GM12875 (cell line): ENCODE measurements around the gene ADCY9.

ENCODE experiments used
- H3K4me3 ChIP-seq: one replicate; pipeline ENCODE4 v1.5.1; 2011; ENCODE audit warnings: low read depth, low read length, control low read depth
- CTCF ChIP-seq: IDR thresholded peaks from 2 replicates; pipeline ENCODE4 v1.5.1; 2011; ENCODE audit warnings: low read depth, mild to moderate bottlenecking, control low read depth, inconsistent platforms, low read length, moderate library complexity, borderline replicate concordance; ENCODE audit not compliant: insufficient read depth

The ADCY9 gene

GRCh38 chr16:4056161-4057105 lies 59.8 kb downstream of the ADCY9 start:
- TF ChIP-seq CTCF: no peak
- H3K4me3 ChIP-seq: no peak overlapping the region

GRCh38 chr16:4055748-4056147 lies 60.5 kb downstream of the ADCY9 start:
- no peak overlapping the region for H3K4me3 ChIP-seq
- no peak for TF ChIP-seq CTCF

- H3K4me3 ChIP-seq: no peak overlapping the region
- no peak for TF ChIP-seq CTCF
These were observed 62.9 kb downstream of the ADCY9 start for GRCh38 chr16:4053301-4053845.

- TF ChIP-seq CTCF: no peak
- no peak overlapping the region for H3K4me3 ChIP-seq
These were observed 63.4 kb downstream of the ADCY9 start for GRCh38 chr16:4052801-4053293.

GRCh38 chr16:4052096-4052495 lies 64.1 kb downstream of the ADCY9 start:
- no peak overlapping the region for H3K4me3 ChIP-seq

GRCh38 chr16:4051591-4051990 lies 64.7 kb downstream of the ADCY9 start:
- no peak overlapping the region for H3K4me3 ChIP-seq
- TF ChIP-seq CTCF: no peak

More at GRCh38 chr16:4052096-4052495, 64.1 kb downstream of the ADCY9 start:
- no peak for TF ChIP-seq CTCF

- no peak for TF ChIP-seq CTCF
- H3K4me3 ChIP-seq: no peak overlapping the region
These were observed 67.2 kb downstream of the ADCY9 start for GRCh38 chr16:4049031-4049430.
